ENCODE measurements around the gene DYNC1LI2.

DNA sequence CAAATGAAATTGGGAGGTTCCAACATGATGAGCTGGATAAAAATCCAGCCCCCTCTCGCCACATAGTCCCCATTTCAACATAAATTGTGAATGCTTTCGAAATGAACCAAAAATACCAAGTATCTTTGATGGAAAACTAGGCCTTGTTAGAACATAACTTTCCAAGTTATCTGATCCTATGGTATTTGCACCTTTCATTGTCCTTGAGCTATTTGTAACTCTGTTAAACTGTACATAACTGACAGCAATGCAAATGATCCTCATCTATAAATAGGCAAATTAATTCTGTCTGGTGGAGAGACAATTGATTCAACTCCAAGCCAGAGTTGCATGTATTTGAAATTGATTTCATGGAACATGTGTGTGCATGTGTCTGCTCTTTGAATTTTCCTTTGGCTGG, 73.1 kb downstream of the DYNC1LI2 start:
- TF ChIP-seq CTCF (IDR thresholded peaks at IDR 0.05): no peak
- TF ChIP-seq POLR2AphosphoS5 (IDR thresholded peaks at IDR 0.05; ENCODE audit: insufficient read depth in 1 of 2, low read depth in 1 of 2): no peak
- no peak for TF ChIP-seq POLR2A (IDR thresholded peaks at IDR 0.05)

Measured in vagina (tissue), 2 donors.